Activated CD8-positive, alpha-beta memory T cell treated with anti-CD3 and anti-CD28 coated beads for 24 hours (primary cell): ENCODE data around the gene CACNB2.

Experiments
- DNase-seq: peaks from one replicate; pipeline ENCODE4 v3.0.0-alpha.2; 2020

CACNB2 gene

GRCh38 chr10:18233775-18234174 lies 93.6 kb downstream of the CACNB2 start:
- no peak for DNase-seq

- DNase-seq: no peak
Observed at GRCh38 chr10:18235477-18235876, 95.3 kb downstream of the CACNB2 start.

- DNase-seq: no peak
Observed at GRCh38 chr10:18236756-18237155, 96.5 kb downstream of the CACNB2 start.

- DNase-seq: no peak
Observed at GRCh38 chr10:18238870-18239485, 98.8 kb downstream of the CACNB2 start.

- no peak for DNase-seq
Observed at GRCh38 chr10:18240185-18240882, 100.1 kb downstream of the CACNB2 start.

GRCh38 chr10:18246967-18247366 lies 106.7 kb downstream of the CACNB2 start:
- DNase-seq: no peak

- DNase-seq: no peak
Observed at GRCh38 chr10:18252086-18252485, 111.9 kb downstream of the CACNB2 start.

GRCh38 chr10:18254086-18254485 lies 113.9 kb downstream of the CACNB2 start:
- no peak for DNase-seq

GRCh38 chr10:18254692-18255091 lies 114.5 kb downstream of the CACNB2 start:
- DNase-seq: no peak

GRCh38 chr10:18260310-18260922 lies 120.2 kb downstream of the CACNB2 start:
- no peak for DNase-seq

GRCh38 chr10:18261063-18261610 lies 120.9 kb downstream of the CACNB2 start:
- no peak for DNase-seq

GRCh38 chr10:18261768-18262231 lies 121.6 kb downstream of the CACNB2 start:
- DNase-seq: no peak

GRCh38 chr10:18264466-18265050 lies 124.3 kb downstream of the CACNB2 start:
- DNase-seq: no peak

GRCh38 chr10:18268005-18268404 lies 127.8 kb downstream of the CACNB2 start:
- DNase-seq: no peak

GRCh38 chr10:18271491-18271890 lies 131.3 kb downstream of the CACNB2 start:
- DNase-seq: no peak

- no peak for DNase-seq
Observed at GRCh38 chr10:18273039-18273438, 132.8 kb downstream of the CACNB2 start.

GRCh38 chr10:18278181-18278580 lies 138.0 kb downstream of the CACNB2 start:
- DNase-seq: no peak

GRCh38 chr10:18279173-18279572 lies 138.9 kb downstream of the CACNB2 start:
- DNase-seq: no peak

- no peak for DNase-seq
Observed at GRCh38 chr10:18282094-18282493, 141.9 kb downstream of the CACNB2 start.

GRCh38 chr10:18290651-18291313 lies 150.6 kb downstream of the CACNB2 start:
- DNase-seq: no peak

- DNase-seq: no peak
Observed at GRCh38 chr10:18293536-18294510, 153.6 kb downstream of the CACNB2 start.

- DNase-seq: no peak
Observed at GRCh38 chr10:18294633-18295032, 154.4 kb downstream of the CACNB2 start.
